ENCODE results near the gene SLC5A12.

SLC5A12 gene

GRCh38 chr11:26726960-26727359 lies 5.1 kb upstream of the SLC5A12 start:
- H3K9me3 ChIP-seq (ENCODE audit: control insufficient read depth in 2 of 2, low read length in 2 of 2), result no peaks in the 10 kb centered on the region
- H3K4me1 ChIP-seq (ENCODE audit: control insufficient read depth in 2 of 2, insufficient read depth in 2 of 2, low read length in 2 of 2), result no peaks in the 10 kb centered on the region
- no peaks in the 10 kb centered on the region for H3K27me3 ChIP-seq (ENCODE audit: control insufficient read depth in 2 of 2, insufficient read depth in 2 of 2, low read length in 2 of 2)
- no peaks in the 10 kb centered on the region for H3K36me3 ChIP-seq (ENCODE audit: control insufficient read depth in 2 of 2, insufficient read depth in 2 of 2, low read length in 2 of 2)
- H3K9ac ChIP-seq (ENCODE audit: low read depth in 1 of 2, low read length in 2 of 2), result no peak overlapping the region
- H3K27ac ChIP-seq (ENCODE audit: low read depth in 2 of 2, low read length in 2 of 2), result no peak overlapping the region
- no peak overlapping the region for H3K4me3 ChIP-seq (ENCODE audit: low read length in 2 of 2)

- Histone ChIP-seq H3K36me3 (ENCODE audit: control insufficient read depth in 2 of 2, insufficient read depth in 2 of 2, low read length in 2 of 2) (no peaks in the 10 kb centered on the region), H3K9me3 (ENCODE audit: control insufficient read depth in 2 of 2, low read length in 2 of 2) (no peaks in the 10 kb centered on the region), H3K4me1 (ENCODE audit: control insufficient read depth in 2 of 2, insufficient read depth in 2 of 2, low read length in 2 of 2) (peaks cover 6 to 10% of the 10 kb centered on the region in 2 donors), H3K27ac (ENCODE audit: low read depth in 2 of 2, low read length in 2 of 2) (no peak overlapping the region), H3K4me3 (ENCODE audit: low read length in 2 of 2) (no peak overlapping the region), H3K9ac (ENCODE audit: low read depth in 1 of 2, low read length in 2 of 2) (no peak overlapping the region), H3K27me3 (ENCODE audit: control insufficient read depth in 2 of 2, insufficient read depth in 2 of 2, low read length in 2 of 2) (no peaks in the 10 kb centered on the region)
These were observed 1.9 kb downstream of the SLC5A12 start for GRCh38 chr11:26719998-26720397.

GRCh38 chr11:26719289-26719973 lies 2.4 kb downstream of the SLC5A12 start:
- Histone ChIP-seq H3K9ac (ENCODE audit: low read depth in 1 of 2, low read length in 2 of 2) (no peak overlapping the region), H3K27ac (ENCODE audit: low read depth in 2 of 2, low read length in 2 of 2) (no peak overlapping the region), H3K4me1 (ENCODE audit: control insufficient read depth in 2 of 2, insufficient read depth in 2 of 2, low read length in 2 of 2) (peaks cover 6 to 12% of the 10 kb centered on the region in 2 donors), H3K27me3 (ENCODE audit: control insufficient read depth in 2 of 2, insufficient read depth in 2 of 2, low read length in 2 of 2) (no peaks in the 10 kb centered on the region), H3K4me3 (ENCODE audit: low read length in 2 of 2) (no peak overlapping the region), H3K9me3 (ENCODE audit: control insufficient read depth in 2 of 2, low read length in 2 of 2) (no peaks in the 10 kb centered on the region), H3K36me3 (ENCODE audit: control insufficient read depth in 2 of 2, insufficient read depth in 2 of 2, low read length in 2 of 2) (no peaks in the 10 kb centered on the region)

- Histone ChIP-seq H3K36me3 (ENCODE audit: control insufficient read depth in 2 of 2, insufficient read depth in 2 of 2, low read length in 2 of 2) (no peaks in the 10 kb centered on the region), H3K27ac (ENCODE audit: low read depth in 2 of 2, low read length in 2 of 2) (peak overlapping the region in 1 of 2 donors; percentile 51), H3K9ac (ENCODE audit: low read depth in 1 of 2, low read length in 2 of 2) (no peak overlapping the region), H3K9me3 (ENCODE audit: control insufficient read depth in 2 of 2, low read length in 2 of 2) (no peaks in the 10 kb centered on the region), H3K4me1 (ENCODE audit: control insufficient read depth in 2 of 2, insufficient read depth in 2 of 2, low read length in 2 of 2) (peaks cover 6 to 12% of the 10 kb centered on the region in 2 donors), H3K27me3 (ENCODE audit: control insufficient read depth in 2 of 2, insufficient read depth in 2 of 2, low read length in 2 of 2) (no peaks in the 10 kb centered on the region), H3K4me3 (ENCODE audit: low read length in 2 of 2) (no peak overlapping the region)
These were observed 4.1 kb downstream of the SLC5A12 start for GRCh38 chr11:26717771-26718170.

GRCh38 chr11:26715133-26715532 lies 6.7 kb downstream of the SLC5A12 start:
- Histone ChIP-seq H3K27ac (ENCODE audit: low read depth in 2 of 2, low read length in 2 of 2) (no peak overlapping the region), H3K9ac (ENCODE audit: low read depth in 1 of 2, low read length in 2 of 2) (no peak overlapping the region), H3K9me3 (ENCODE audit: control insufficient read depth in 2 of 2, low read length in 2 of 2) (no peaks in the 10 kb centered on the region), H3K36me3 (ENCODE audit: control insufficient read depth in 2 of 2, insufficient read depth in 2 of 2, low read length in 2 of 2) (no peaks in the 10 kb centered on the region), H3K4me1 (ENCODE audit: control insufficient read depth in 2 of 2, insufficient read depth in 2 of 2, low read length in 2 of 2) (peaks cover 6 to 19% of the 10 kb centered on the region in 2 donors), H3K4me3 (ENCODE audit: low read length in 2 of 2) (no peak overlapping the region), H3K27me3 (ENCODE audit: control insufficient read depth in 2 of 2, insufficient read depth in 2 of 2, low read length in 2 of 2) (no peaks in the 10 kb centered on the region)

GRCh38 chr11:26712497-26712896 lies 9.4 kb downstream of the SLC5A12 start:
- H3K9ac ChIP-seq (ENCODE audit: low read depth in 1 of 2, low read length in 2 of 2), result no peak overlapping the region
- H3K4me3 ChIP-seq (ENCODE audit: low read length in 2 of 2), result no peak overlapping the region
- H3K9me3 ChIP-seq (ENCODE audit: control insufficient read depth in 2 of 2, low read length in 2 of 2), result no peaks in the 10 kb centered on the region
- H3K27ac ChIP-seq (ENCODE audit: low read depth in 2 of 2, low read length in 2 of 2), result no peak overlapping the region
- peaks cover under 1 to 21% of the 10 kb centered on the region in 2 donors for H3K4me1 ChIP-seq (ENCODE audit: control insufficient read depth in 2 of 2, insufficient read depth in 2 of 2, low read length in 2 of 2)
- H3K27me3 ChIP-seq (ENCODE audit: control insufficient read depth in 2 of 2, insufficient read depth in 2 of 2, low read length in 2 of 2), result no peaks in the 10 kb centered on the region
- no peaks in the 10 kb centered on the region for H3K36me3 ChIP-seq (ENCODE audit: control insufficient read depth in 2 of 2, insufficient read depth in 2 of 2, low read length in 2 of 2)

- H3K9me3 ChIP-seq (ENCODE audit: control insufficient read depth in 2 of 2, low read length in 2 of 2), result no peaks in the 10 kb centered on the region
- H3K27me3 ChIP-seq (ENCODE audit: control insufficient read depth in 2 of 2, insufficient read depth in 2 of 2, low read length in 2 of 2), result no peaks in the 10 kb centered on the region
- H3K9ac ChIP-seq (ENCODE audit: low read depth in 1 of 2, low read length in 2 of 2), result no peak overlapping the region
- H3K27ac ChIP-seq (ENCODE audit: low read depth in 2 of 2, low read length in 2 of 2), result peak overlapping the region in 1 of 2 donors; percentile 39
- H3K4me1 ChIP-seq (ENCODE audit: control insufficient read depth in 2 of 2, insufficient read depth in 2 of 2, low read length in 2 of 2), result peaks cover 0 to 21% of the 10 kb centered on the region in 2 donors
- H3K36me3 ChIP-seq (ENCODE audit: control insufficient read depth in 2 of 2, insufficient read depth in 2 of 2, low read length in 2 of 2), result no peaks in the 10 kb centered on the region
- no peak overlapping the region for H3K4me3 ChIP-seq (ENCODE audit: low read length in 2 of 2)
These were observed 11.4 kb downstream of the SLC5A12 start for GRCh38 chr11:26710489-26710888.

- no peak overlapping the region for H3K4me3 ChIP-seq (ENCODE audit: low read length in 2 of 2)
- peaks cover 0 to 26% of the 10 kb centered on the region in 2 donors for H3K4me1 ChIP-seq (ENCODE audit: control insufficient read depth in 2 of 2, insufficient read depth in 2 of 2, low read length in 2 of 2)
- H3K27ac ChIP-seq (ENCODE audit: low read depth in 2 of 2, low read length in 2 of 2), result no peak overlapping the region
- H3K9me3 ChIP-seq (ENCODE audit: control insufficient read depth in 2 of 2, low read length in 2 of 2), result no peaks in the 10 kb centered on the region
- H3K9ac ChIP-seq (ENCODE audit: low read depth in 1 of 2, low read length in 2 of 2), result no peak overlapping the region
- H3K36me3 ChIP-seq (ENCODE audit: control insufficient read depth in 2 of 2, insufficient read depth in 2 of 2, low read length in 2 of 2), result no peaks in the 10 kb centered on the region
- no peaks in the 10 kb centered on the region for H3K27me3 ChIP-seq (ENCODE audit: control insufficient read depth in 2 of 2, insufficient read depth in 2 of 2, low read length in 2 of 2)
These were observed 13.0 kb downstream of the SLC5A12 start for GRCh38 chr11:26708736-26709456.

GRCh38 chr11:26706181-26706580 lies 15.7 kb downstream of the SLC5A12 start:
- Histone ChIP-seq H3K27ac (ENCODE audit: low read depth in 2 of 2, low read length in 2 of 2) (no peak overlapping the region), H3K27me3 (ENCODE audit: control insufficient read depth in 2 of 2, insufficient read depth in 2 of 2, low read length in 2 of 2) (no peaks in the 10 kb centered on the region), H3K4me3 (ENCODE audit: low read length in 2 of 2) (no peak overlapping the region), H3K36me3 (ENCODE audit: control insufficient read depth in 2 of 2, insufficient read depth in 2 of 2, low read length in 2 of 2) (no peaks in the 10 kb centered on the region), H3K4me1 (ENCODE audit: control insufficient read depth in 2 of 2, insufficient read depth in 2 of 2, low read length in 2 of 2) (peaks cover 6 to 40% of the 10 kb centered on the region in 2 donors), H3K9ac (ENCODE audit: low read depth in 1 of 2, low read length in 2 of 2) (no peak overlapping the region), H3K9me3 (ENCODE audit: control insufficient read depth in 2 of 2, low read length in 2 of 2) (no peaks in the 10 kb centered on the region)

GRCh38 chr11:26704249-26704648 lies 17.6 kb downstream of the SLC5A12 start:
- Histone ChIP-seq H3K27me3 (ENCODE audit: control insufficient read depth in 2 of 2, insufficient read depth in 2 of 2, low read length in 2 of 2) (no peaks in the 10 kb centered on the region), H3K27ac (ENCODE audit: low read depth in 2 of 2, low read length in 2 of 2) (peak overlapping the region in 1 of 2 donors; percentile 61), H3K9me3 (ENCODE audit: control insufficient read depth in 2 of 2, low read length in 2 of 2) (no peaks in the 10 kb centered on the region), H3K4me1 (ENCODE audit: control insufficient read depth in 2 of 2, insufficient read depth in 2 of 2, low read length in 2 of 2) (peaks cover 6 to 41% of the 10 kb centered on the region in 2 donors), H3K4me3 (ENCODE audit: low read length in 2 of 2) (peak overlapping the region in 1 of 2 donors; percentile 4), H3K36me3 (ENCODE audit: control insufficient read depth in 2 of 2, insufficient read depth in 2 of 2, low read length in 2 of 2) (no peaks in the 10 kb centered on the region), H3K9ac (ENCODE audit: low read depth in 1 of 2, low read length in 2 of 2) (no peak overlapping the region)
